Neural cell (in vitro differentiated cells): ENCODE data around the gene SUMO3.

Experiments
- CTCF ChIP-seq: fragments of 450-650 bp; IDR thresholded peaks from 2 replicates; pipeline ENCODE4 v1.5.1; 2014; ENCODE audit warnings: antibody characterized with exemption, mild to moderate bottlenecking, moderate library complexity; ENCODE audit not compliant: poor library complexity, severe bottlenecking
- EP300 ChIP-seq: fragments of 450-650 bp; conservative IDR thresholded peaks from 2 replicates; pipeline ENCODE4 v1.6.1; 2014; ENCODE audit warnings: antibody characterized with exemption, mild to moderate bottlenecking, moderate library complexity; ENCODE audit not compliant: poor library complexity, severe bottlenecking
- EZH2 ChIP-seq: fragments of 200-600, 300-800 bp; shearing (Covaris generic), sonication (generic); IDR thresholded peaks from 2 replicates; pipeline ENCODE4 v1.6.1; 2014; ENCODE audit warnings: antibody characterized with exemption, low read length, borderline replicate concordance, mild to moderate bottlenecking; ENCODE audit not compliant: insufficient read depth, poor library complexity, severe bottlenecking
- MXI1 ChIP-seq: fragments of 450-650 bp; conservative IDR thresholded peaks from 2 replicates; pipeline ENCODE4 v1.6.1; 2014; ENCODE audit warnings: antibody characterized with exemption, mild to moderate bottlenecking; ENCODE audit not compliant: poor library complexity, severe bottlenecking
- POLR2AphosphoS5 ChIP-seq: IDR thresholded peaks from 2 replicates; pipeline ENCODE4 v1.6.1; 2012
- RAD21 ChIP-seq: fragments of 450-650 bp; conservative IDR thresholded peaks from 2 replicates; pipeline ENCODE4 v1.6.1; 2014; ENCODE audit warnings: antibody characterized with exemption, mild to moderate bottlenecking, moderate library complexity
- REST ChIP-seq: IDR thresholded peaks from 2 replicates; pipeline ENCODE4 v1.6.1; 2012; ENCODE audit warnings: borderline replicate concordance
- TAF1 ChIP-seq: IDR thresholded peaks from 2 replicates; pipeline ENCODE4 v1.6.1; 2012; ENCODE audit warnings: low read depth

- TF ChIP-seq CTCF (peak; percentile 30), EP300 (peak; percentile 36), RAD21 (no peak), TAF1 (no peak), REST (no peak), POLR2AphosphoS5 (peak; percentile 92), EZH2 (no peak), MXI1 (peak; percentile 58)
Observed at GRCh38 chr21:44817914-44818639, at the start of gene SUMO3.
